ENCODE data around the gene PERM1. TPM values are rescaled to one million over a fixed set of nuclear protein-coding genes. Genes with fewer than 3 reads are reported as not detected.
A peak's percentile ranks its signal among the peaks of the same experiment; 100 is the strongest.

Gene PERM1
- total RNA-seq, 1 donor from 2014 or later: not detected

GRCh38 chr1:998745-998994 is 16.8 kb upstream of the PERM1 start:
- CTCF ChIA-PET: no interaction called here

GRCh38 chr1:997993-998744 is 16.3 kb upstream of the PERM1 start:
- no peak for TF ChIP-seq CTCF (IDR thresholded peaks at IDR 0.05)
- DNase-seq: no peak
- Mint-ChIP-seq H3K27me3 (peaks cover 26% of the 10 kb centered on the region), H3K9me3 (no peaks in the 10 kb centered on the region), H3K4me3 (no peak overlapping the region), H3K27ac (no peak overlapping the region), H3K4me1 (peaks cover 15% of the 10 kb centered on the region), H3K36me3 (ENCODE audit: low read depth) (no peaks in the 10 kb centered on the region)
- ChIA-PET POLR2A (interaction anchor here (0.5 to 0.8 kb wide), 2 partner anchors 66 to 434 kb away, joined by 3 to 11 read pairs; no protein-coding TSS in a partner anchor), CTCF (interaction anchor here (1.0 kb wide), 1 partner anchor 33 kb away, joined by 3 read pairs; no protein-coding TSS in a partner anchor)
- no peak for ATAC-seq (ENCODE audit: low read depth)
- intact Hi-C loops (cut with micrococcal nuclease): loop anchor here (2.0 kb wide), 1 partner anchor 15 kb away; the partner anchor contains the start of gene ISG15

More at GRCh38 chr1:998745-998994, 16.8 kb upstream of the PERM1 start:
- no peak for TF ChIP-seq CTCF (IDR thresholded peaks at IDR 0.05)
- no peaks in the 10 kb centered on the region for H3K9me3 Mint-ChIP-seq
- peaks cover 27% of the 10 kb centered on the region for H3K27me3 Mint-ChIP-seq
- no peak overlapping the region for H3K27ac Mint-ChIP-seq
- ATAC-seq (ENCODE audit: low read depth) (no peak), DNase-seq (no peak)
- POLR2A ChIA-PET: no interaction called here
- intact Hi-C loops (cut with micrococcal nuclease): loop anchor here (2.0 kb wide), 1 partner anchor 14 kb away; the partner anchor contains the start of gene ISG15
- no peak overlapping the region for H3K4me3 Mint-ChIP-seq
- H3K36me3 Mint-ChIP-seq (ENCODE audit: low read depth): no peaks in the 10 kb centered on the region
- peaks cover 15% of the 10 kb centered on the region for H3K4me1 Mint-ChIP-seq

- H3K4me1 Mint-ChIP-seq: peaks cover 17% of the 10 kb centered on the region
- DNase-seq: no peak
- peaks cover 25% of the 10 kb centered on the region for H3K27me3 Mint-ChIP-seq
- intact Hi-C loops (cut with micrococcal nuclease): no loop called here
- ATAC-seq (ENCODE audit: low read depth): no peak
- no peak overlapping the region for H3K4me3 Mint-ChIP-seq
- ChIA-PET CTCF (interaction anchor here (1.0 to 1.3 kb wide), 2 partner anchors 14 to 34 kb away, joined by 3 to 4 read pairs; no protein-coding TSS in a partner anchor), POLR2A (interaction anchor here (0.5 to 0.8 kb wide), 2 partner anchors 66 to 435 kb away, joined by 3 to 11 read pairs; no protein-coding TSS in a partner anchor)
- no peak overlapping the region for H3K27ac Mint-ChIP-seq
- H3K9me3 Mint-ChIP-seq: peaks cover under 1% of the 10 kb centered on the region
- TF ChIP-seq CTCF (IDR thresholded peaks at IDR 0.05): no peak
- no peaks in the 10 kb centered on the region for H3K36me3 Mint-ChIP-seq (ENCODE audit: low read depth)
Observed at GRCh38 chr1:997713-997992, 15.8 kb upstream of the PERM1 start.

- POLR2A ChIA-PET: interaction anchor here (0.5 to 0.8 kb wide), 2 partner anchors 67 to 435 kb away, joined by 3 to 11 read pairs; no protein-coding TSS in a partner anchor
- peaks cover 28% of the 10 kb centered on the region for H3K27me3 Mint-ChIP-seq
- no peaks in the 10 kb centered on the region for H3K36me3 Mint-ChIP-seq (ENCODE audit: low read depth)
- no peak for DNase-seq
- peaks cover 2% of the 10 kb centered on the region for H3K9me3 Mint-ChIP-seq
- H3K4me3 Mint-ChIP-seq: peak overlapping the region; percentile 16
- CTCF ChIA-PET: interaction anchor here (1.0 to 1.3 kb wide), 2 partner anchors 13 to 34 kb away, joined by 3 to 4 read pairs; no protein-coding TSS in a partner anchor
- intact Hi-C loops (cut with micrococcal nuclease): no loop called here
- ATAC-seq (ENCODE audit: low read depth): no peak
- H3K27ac Mint-ChIP-seq: no peak overlapping the region
- H3K4me1 Mint-ChIP-seq: peaks cover 18% of the 10 kb centered on the region
- no peak for TF ChIP-seq CTCF (IDR thresholded peaks at IDR 0.05)
Observed at GRCh38 chr1:996851-997712, 15.2 kb upstream of the PERM1 start.
